GM12878 (cell line): ENCODE measurements around the gene NFYC. TPM values are rescaled to one million over a fixed set of nuclear protein-coding genes. Genes with fewer than 3 reads are reported as not detected.
A peak's percentile ranks its signal among the peaks of the same experiment; 100 is the strongest.
"Not testable (repeated sequence)": the region's sequence is repeated elsewhere in the genome, so short reads cannot be mapped to it uniquely, and the experiment has no call there.

Source experiments
- ATAC-seq: fragments of 200-7000 bp; cut with Tn5 transposase; 3 replicates; pipeline ENCODE4 v1.9.1; 2020; ENCODE audit warnings: mild to moderate bottlenecking, moderate library complexity
- BruUV-seq: library from RNA; stranded (reverse); fragments of 400-500 nt; replicated peaks from 2 replicates; lab custom pipeline; 2021; lab: Mats Ljungman, UMichigan
- CTCF ChIA-PET: fragments of 300-600 bp; sonication (Branson Sonifier 250); formaldehyde crosslinking; extraction: SDS; loops from one replicate; lab custom pipeline; 2021; ENCODE audit warnings: inconsistent platforms; lab: Yijun Ruan, JAX
- POLR2A ChIA-PET: fragments of 350-600 bp; formaldehyde crosslinking; extraction: SDS; loops from one replicate; lab custom pipeline; 2021; ENCODE audit warnings: inconsistent platforms; lab: Charles Lee
- RAD21 ChIA-PET: fragments of 300-600 bp; sonication (Branson Sonifier 250); formaldehyde crosslinking; loops from one replicate; lab custom pipeline; 2023; ENCODE audit warnings: antibody characterized with exemption; ENCODE audit not compliant: unreplicated experiment; lab: Charles Lee
- SMC1A ChIA-PET: fragments of 300-600 bp; sonication (Branson Sonifier 250); formaldehyde crosslinking; loops from one replicate; lab custom pipeline; 2023; ENCODE audit not compliant: unreplicated experiment, uncharacterized antibody; lab: Charles Lee
- DNase-seq: peaks from one replicate; pipeline ENCODE4 v3.0.0-alpha.2; 2011; ENCODE audit warnings: low read depth, low spot score
- FAIRE-seq: peaks from 3 replicates; lab custom pipeline; 2011; peaks lifted over from hg19 to GRCh38; lab: Jason Lieb, UNC
- H2AFZ ChIP-seq: 2 replicates; pipeline ENCODE4 v1.6.0; 2011; ENCODE audit warnings: low read depth, low read length, control low read depth; ENCODE audit not compliant: control insufficient read depth
- H3K27ac ChIP-seq: 2 replicates; pipeline ENCODE4 v1.5.1; 2011; ENCODE audit warnings: control low read depth; ENCODE audit not compliant: control insufficient read depth, insufficient read depth
- H3K27me3 ChIP-seq, 2 experiments: replicated peaks in 1 of 2; 2 replicates each; pipeline versions ENCODE4 v1.6.0 to v1.6.1; 2011; ENCODE audit warnings: low read length in 1 of 2; ENCODE audit not compliant: control insufficient read depth in 2 of 2, insufficient read depth in 2 of 2
- H3K36me3 ChIP-seq, 2 experiments: 2 replicates each; pipeline ENCODE4 v1.5.1; 2011; ENCODE audit warnings: low read length in 1 of 2; ENCODE audit not compliant: control insufficient read depth in 2 of 2, insufficient read depth in 2 of 2
- H3K4me1 ChIP-seq: 2 replicates; pipeline ENCODE4 v1.6.1; 2011; ENCODE audit warnings: mild to moderate bottlenecking, low read length, moderate library complexity, mixed read lengths; ENCODE audit not compliant: control insufficient read depth, insufficient read depth
- H3K4me2 ChIP-seq: 2 replicates; pipeline ENCODE4 v1.6.0; 2011; ENCODE audit warnings: control low read depth; ENCODE audit not compliant: control insufficient read depth, insufficient read depth
- H3K4me3 ChIP-seq: fragments of 200-600 bp; sonication (generic); 2 replicates; pipeline ENCODE4 v1.5.1; 2016
- H3K79me2 ChIP-seq: 2 replicates; pipeline ENCODE4 v1.6.0; 2011; ENCODE audit warnings: low read length; ENCODE audit not compliant: control insufficient read depth, insufficient read depth
- H3K9ac ChIP-seq: 2 replicates; pipeline ENCODE4 v1.8.0; 2011; ENCODE audit warnings: low read length, control low read depth, mixed read lengths; ENCODE audit not compliant: control insufficient read depth, insufficient read depth
- H3K9me3 ChIP-seq: replicated peaks from 3 replicates; pipeline ENCODE4 v1.5.1; 2011; ENCODE audit warnings: mild to moderate bottlenecking, low read length; ENCODE audit not compliant: control insufficient read depth, insufficient read depth
- H4K20me1 ChIP-seq: 2 replicates; pipeline ENCODE4 v1.6.0; 2011; ENCODE audit not compliant: control insufficient read depth, insufficient read depth
- BCL11A ChIP-seq: IDR thresholded peaks from 2 replicates; pipeline ENCODE4 v1.6.1; 2011; ENCODE audit warnings: low read depth, low read length
- EP300 ChIP-seq, 2 experiments: fragments of 150-350 bp in 1 of 2; IDR thresholded peaks; 2 replicates each; pipeline ENCODE4 v1.6.1; 2011 to 2012; ENCODE audit warnings: low read depth in 2 of 2, low read length in 2 of 2, borderline replicate concordance in 1 of 2, improper control_type of control experiment in 1 of 2, inconsistent platforms in 1 of 2; ENCODE audit not compliant: control insufficient read depth in 1 of 2
- HDAC6 ChIP-seq: fragments of 200-600 bp; sonication (generic); IDR thresholded peaks from one replicate; pipeline ENCODE4 v1.8.0; 2017; ENCODE audit warnings: antibody characterized with exemption; ENCODE audit not compliant: unreplicated experiment
- KLF5 ChIP-seq: fragments of 450-650 bp; IDR thresholded peaks from 2 replicates; pipeline ENCODE4 v1.6.1; 2014; ENCODE audit warnings: mild to moderate bottlenecking; ENCODE audit not compliant: partially characterized antibody
- NFYA ChIP-seq: IDR thresholded peaks from 2 replicates; pipeline ENCODE4 v1.6.1; 2011; ENCODE audit warnings: low read depth, mild to moderate bottlenecking, low read length, improper control_type of control experiment, borderline replicate concordance
- NRF1 ChIP-seq: conservative IDR thresholded peaks from 2 replicates; pipeline ENCODE4 v1.6.1; 2011; ENCODE audit warnings: mild to moderate bottlenecking, low read depth, low read length, improper control_type of control experiment
- PAX8 ChIP-seq: fragments of 450-650 bp; IDR thresholded peaks from 2 replicates; pipeline ENCODE4 v1.6.1; 2017; ENCODE audit warnings: mild to moderate bottlenecking, moderate library complexity
- RB1 ChIP-seq: fragments of 450-650 bp; formaldehyde crosslinking; IDR thresholded peaks from 2 replicates; pipeline ENCODE4 v1.6.1; 2017; ENCODE audit warnings: mild to moderate bottlenecking, borderline replicate concordance
- RELA ChIP-seq: fragments of 450-650 bp; IDR thresholded peaks from 2 replicates; pipeline ENCODE4 v1.8.0; 2014; ENCODE audit warnings: borderline replicate concordance; ENCODE audit not compliant: partially characterized antibody
- RFX5 ChIP-seq: IDR thresholded peaks from 2 replicates; pipeline ENCODE4 v1.6.1; 2011; ENCODE audit warnings: low read depth, low read length, improper control_type of control experiment
- RUNX3 ChIP-seq: IDR thresholded peaks from 2 replicates; pipeline ENCODE4 v1.6.1; 2012; ENCODE audit warnings: low read length, inconsistent platforms
- SMARCA5 ChIP-seq: fragments of 450-650 bp; IDR thresholded peaks from 2 replicates; pipeline ENCODE4 v1.6.1; 2017; ENCODE audit warnings: mild to moderate bottlenecking
- TAF1 ChIP-seq: IDR thresholded peaks from 2 replicates; pipeline ENCODE4 v1.6.1; 2011; ENCODE audit warnings: mild to moderate bottlenecking, low read depth, low read length, borderline replicate concordance
- USF2 ChIP-seq: IDR thresholded peaks from 2 replicates; pipeline ENCODE4 v1.6.1; 2011; ENCODE audit warnings: low read depth, low read length, improper control_type of control experiment, borderline replicate concordance
- ZNF207 ChIP-seq: fragments of 450-650 bp; IDR thresholded peaks from 2 replicates; pipeline ENCODE4 v1.6.1; 2014; ENCODE audit warnings: antibody characterized with exemption, mild to moderate bottlenecking, borderline replicate concordance
- ZNF384 ChIP-seq: IDR thresholded peaks from 2 replicates; pipeline ENCODE4 v1.6.1; 2012; ENCODE audit warnings: low read depth, mild to moderate bottlenecking, low read length, improper control_type of control experiment, borderline replicate concordance
- WGBS: methylation state at CpG from one replicate; pipeline ENCODE4 v1.1.6; 2016; ENCODE audit warnings: low lambda C conversion rate; ENCODE audit not compliant: insufficient replicate concordance, insufficient coverage; ENCODE audit errors: missing lambda C conversion rate; 5-methylcytosine and 5-hydroxymethylcytosine counted together
- in situ Hi-C: fragments of 300-500 bp; cut with MboI; formaldehyde crosslinking; loops from 9 replicates; pipeline ENCODE4 v1.14.3; 2018; ENCODE audit warnings: mixed read lengths
- intact Hi-C: fragments of 100-400 bp; cut with micrococcal nuclease; formaldehyde crosslinking; loops from one replicate; pipeline ENCODE4 v1.14.2; 2022; ENCODE audit not compliant: unreplicated experiment
- polyA plus RNA-seq, 11 experiments: library from polyadenylated mRNA; depleted of rRNA in 4 of 11; unstranded in 6 of 11; stranded (reverse) in 5 of 11; fragments of >200 nt; fragmentation: Nextera tagmentation in 4 of 11; fragmentation: Illumina TruSeq in 1 of 11; extraction: Ambion mirVana in 4 of 11; extraction: Trizol in 1 of 11; gene quantifications; 1 replicate in 1 of 11; 2 replicates in 10 of 11; pipeline versions ENCODE4 v1.2.1 to v1.2.3, GENCODE V29; 2011 to 2016; ENCODE audit warnings: inconsistent platforms in 2 of 11, missing spikeins in 2 of 11, low read depth in 1 of 11
- total RNA-seq, 4 experiments: library from RNA; depleted of rRNA in 3 of 4; stranded (reverse); fragments of >200 nt in 3 of 4; fragmentation: Illumina TruSeq in 1 of 4; extraction: Trizol in 1 of 4; gene quantifications; 2 replicates each; pipeline versions ENCODE4 v1.2.1 to v1.2.3, GENCODE V29; 2013 to 2021

The NFYC gene
- total and polyA plus RNA-seq, 10 of the 15 experiments (the other 5 are each of a cell fraction or from before 2014, with no cell fraction given), result 4.3 to 84.2 (median 58.3) TPM

- H3K9ac ChIP-seq, FAIRE-seq, DNase-seq, H3K4me2 ChIP-seq, H3K36me3 ChIP-seq, H3K27me3 ChIP-seq, H3K9me3 ChIP-seq, H3K4me1 ChIP-seq, BruUV-seq, H3K27ac ChIP-seq, H4K20me1 ChIP-seq, H3K4me3 ChIP-seq, ATAC-seq, in situ Hi-C loops, intact Hi-C loops, H2AFZ ChIP-seq: not testable (repeated sequence)
- ChIA-PET RAD21 (interaction anchor here (1.1 to 1.4 kb wide), 3 partner anchors 18 to 98 kb away, joined by 3 to 4 read pairs (median 3); partner anchors contain the start of gene NFYC), SMC1A (interaction anchor here (0.6 to 2.4 kb wide), 10 partner anchors 10 to 122 kb away, joined by 3 to 14 read pairs (median 5); partner anchors contain the start of gene NFYC), CTCF (interaction anchor here (0.6 to 1.4 kb wide), 8 partner anchors 10 to 220 kb away, joined by 3 to 6 read pairs (median 3); no protein-coding TSS in a partner anchor), POLR2A (interaction anchor here (0.6 to 1.2 kb wide), 5 partner anchors 9 to 323 kb away, joined by 3 to 4 read pairs (median 3); no protein-coding TSS in a partner anchor)
- H3K79me2 ChIP-seq, result peaks cover 63% of the 10 kb centered on the region
- TF ChIP-seq RUNX3, result 0 out of 2 replicates have a peak, but pooled peaks have one; percentile 6
- 100% methylated on average over 4 of the region's 5 CpGs for WGBS
Observed at GRCh38 chr1:40729316-40729862, 37.9 kb downstream of the NFYC start.

- WGBS, result 17% methylated on average over 2 of the region's 2 CpGs
- CTCF ChIA-PET, result interaction anchor here (0.6 to 2.2 kb wide), 6 partner anchors 10 to 247 kb away, joined by 3 to 9 read pairs (median 3); partner anchors contain the start of gene CTPS1
- no peak for DNase-seq
- TF ChIP-seq USF2 (no peak), NFYA (no peak), NRF1 (no peak), ZNF207 (no peak), RFX5 (no peak), SMARCA5 (no peak), KLF5 (no peak), EP300 (IDR thresholded peaks at IDR 0.05; ENCODE audit: borderline replicate concordance in 1 of 2, control insufficient read depth in 1 of 2, low read depth in 2 of 2, low read length in 2 of 2) (no peak), RB1 (no peak), TAF1 (no peak), BCL11A (no peak), HDAC6 (no peak), RELA (no peak), PAX8 (no peak), RUNX3 (no peak), ZNF384 (no peak)
Observed at GRCh38 chr1:40732756-40733301, 41.3 kb downstream of the NFYC start.

More at GRCh38 chr1:40732756-40733301, 41.3 kb downstream of the NFYC start:
- no peak overlapping the region for H3K4me3 ChIP-seq
- BruUV-seq, result no TSS peak
- SMC1A ChIA-PET, result interaction anchor here (0.6 to 2.0 kb wide), 10 partner anchors 11 to 268 kb away, joined by 3 to 8 read pairs (median 4); no protein-coding TSS in a partner anchor
- RAD21 ChIA-PET, result interaction anchor here (0.7 kb wide), 2 partner anchors 13 to 232 kb away, joined by 3 read pairs; no protein-coding TSS in a partner anchor
- POLR2A ChIA-PET, result interaction anchor here (0.6 to 1.9 kb wide), 7 partner anchors 9 to 443 kb away, joined by 3 to 8 read pairs (median 3); no protein-coding TSS in a partner anchor
- 0 out of 4 replicates have a peak, but pooled peaks cover 0 to 3% of the 10 kb centered on the region in 2 experiments for H3K36me3 ChIP-seq
- peaks cover 58% of the 10 kb centered on the region for H3K79me2 ChIP-seq
- H4K20me1 ChIP-seq, result no peaks in the 10 kb centered on the region
- H3K4me2 ChIP-seq, result no peak overlapping the region
- H3K9me3 ChIP-seq, result no peaks in the 10 kb centered on the region
- in situ Hi-C loops (no loop called here), intact Hi-C loops (no loop called here)
- no peak overlapping the region for H3K9ac ChIP-seq
- H2AFZ ChIP-seq, result no peak overlapping the region
- FAIRE-seq, result no peak
- no peak overlapping the region for H3K27ac ChIP-seq
- no peak for ATAC-seq
- H3K4me1 ChIP-seq, result no peaks in the 10 kb centered on the region
- H3K27me3 ChIP-seq, result no peaks in the 10 kb centered on the region
